SK-N-MC (cell line): ENCODE results near the gene SMTNL1.

Experiments
- DNase-seq: peaks from one replicate; pipeline ENCODE4 v3.0.0-alpha.2; 2011; ENCODE audit warnings: low read depth, low spot score
- H3K27ac ChIP-seq: fragments of 200-600 bp; sonication (generic); 2 replicates; pipeline ENCODE4 v1.5.1; 2016; ENCODE audit warnings: mixed run types
- H3K36me3 ChIP-seq: fragments of 200-600 bp; sonication (generic); 2 replicates; pipeline ENCODE4 v1.6.1; 2017; ENCODE audit warnings: antibody characterized with exemption, low read length, mixed read lengths; ENCODE audit not compliant: insufficient read depth
- H3K4me3 ChIP-seq: fragments of 200-600 bp; sonication (generic); 2 replicates; pipeline ENCODE4 v1.5.1; 2016
- H3K9ac ChIP-seq: fragments of 200-600 bp; sonication (generic); 2 replicates; pipeline ENCODE4 v1.8.0; 2017; ENCODE audit warnings: mixed run types, mixed read lengths; ENCODE audit not compliant: insufficient read length
- H3K9me3 ChIP-seq: fragments of 200-600 bp; sonication (generic); 2 replicates; pipeline ENCODE4 v1.6.1; 2017; ENCODE audit warnings: low read depth, mild to moderate bottlenecking, antibody characterized with exemption, low read length, moderate library complexity, mixed read lengths
- EZH2 ChIP-seq: fragments of 200-600 bp; sonication (generic); IDR thresholded peaks from one replicate; pipeline ENCODE4 v1.6.1; 2017; ENCODE audit warnings: antibody characterized with exemption
- FOXP2 ChIP-seq: optimal IDR thresholded peaks from 2 replicates; pipeline ENCODE3; 2011; ENCODE audit warnings: mild to moderate bottlenecking, moderate library complexity; ENCODE audit not compliant: insufficient read depth; ENCODE audit errors: extremely low read length, control extremely low read depth
- POLR2AphosphoS5 ChIP-seq: IDR thresholded peaks from 2 replicates; pipeline ENCODE4 v1.6.1; 2012; ENCODE audit warnings: mild to moderate bottlenecking, low read depth, low read length, borderline replicate concordance

Gene SMTNL1, protein sequence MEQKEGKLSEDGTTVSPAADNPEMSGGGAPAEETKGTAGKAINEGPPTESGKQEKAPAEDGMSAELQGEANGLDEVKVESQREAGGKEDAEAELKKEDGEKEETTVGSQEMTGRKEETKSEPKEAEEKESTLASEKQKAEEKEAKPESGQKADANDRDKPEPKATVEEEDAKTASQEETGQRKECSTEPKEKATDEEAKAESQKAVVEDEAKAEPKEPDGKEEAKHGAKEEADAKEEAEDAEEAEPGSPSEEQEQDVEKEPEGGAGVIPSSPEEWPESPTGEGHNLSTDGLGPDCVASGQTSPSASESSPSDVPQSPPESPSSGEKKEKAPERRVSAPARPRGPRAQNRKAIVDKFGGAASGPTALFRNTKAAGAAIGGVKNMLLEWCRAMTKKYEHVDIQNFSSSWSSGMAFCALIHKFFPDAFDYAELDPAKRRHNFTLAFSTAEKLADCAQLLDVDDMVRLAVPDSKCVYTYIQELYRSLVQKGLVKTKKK

GRCh38 chr11:57536947-57537619 is at the start of gene SMTNL1:
Gene SMTNL1, plus strand, starts transcription at chr11:57537595. Its CDS starts 5,048 bp downstream, at chr11:57542643.
- no peak for DNase-seq
- no peaks in the 10 kb centered on the region for H3K9me3 ChIP-seq
- no peak within 1 kb of the TSS for H3K9ac ChIP-seq
- no peaks in the 10 kb centered on the region for H3K36me3 ChIP-seq
- no peak within 1 kb of the TSS for H3K27ac ChIP-seq
- H3K4me3 ChIP-seq, result no peak within 1 kb of the TSS
- TF ChIP-seq EZH2 (no peak), FOXP2 (no peak), POLR2AphosphoS5 (no peak)

GRCh38 chr11:57487920-57488659 is 49.3 kb upstream of the SMTNL1 start:
- no peak for TF ChIP-seq FOXP2
- no peak for TF ChIP-seq POLR2AphosphoS5
- no peak for TF ChIP-seq EZH2
- H3K27ac ChIP-seq, result no peak overlapping the region
- H3K9ac ChIP-seq, result no peak overlapping the region

DNA sequence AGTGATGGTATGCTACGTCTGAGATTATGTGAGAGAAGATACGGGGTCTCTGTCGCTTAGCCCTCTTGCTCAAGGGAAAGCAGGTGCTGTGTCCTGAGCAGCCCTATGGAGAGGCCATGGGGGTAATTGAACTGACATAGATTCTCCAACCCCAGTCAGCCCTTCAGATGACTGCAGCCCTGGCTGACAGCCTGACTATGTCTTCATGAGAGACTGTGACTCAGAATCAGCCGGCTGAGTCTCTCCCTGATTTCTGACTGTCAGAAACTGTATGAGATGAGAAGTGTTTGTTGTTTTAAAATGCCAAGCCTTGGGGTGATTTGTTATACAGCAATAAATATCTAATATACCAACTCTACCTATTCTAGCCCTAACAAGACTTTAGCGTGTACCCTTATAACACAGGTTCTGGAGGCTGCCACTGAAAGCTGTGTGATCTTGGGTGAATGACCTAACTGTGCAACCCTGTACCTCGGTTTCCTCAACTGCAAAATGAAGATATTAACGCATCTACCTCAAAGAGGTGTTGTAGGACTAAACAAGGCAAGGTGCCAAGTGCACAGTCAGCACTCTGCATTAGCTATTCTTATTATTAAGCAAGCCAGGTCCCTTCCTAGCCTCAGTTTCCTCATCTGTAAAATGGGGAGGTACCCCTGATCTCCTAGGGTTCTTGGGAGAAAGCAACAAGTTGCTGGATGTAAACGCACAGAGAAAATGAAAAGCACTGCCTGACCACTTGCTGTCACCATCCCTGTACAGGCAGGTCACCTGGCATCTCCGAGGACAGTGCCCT is 46.7 kb upstream of the SMTNL1 start:
- TF ChIP-seq POLR2AphosphoS5 (no peak), FOXP2 (no peak), EZH2 (no peak)
- Histone ChIP-seq H3K9me3 (no peaks in the 10 kb centered on the region), H3K36me3 (peaks cover 8% of the 10 kb centered on the region; the same call in 1 of the 2 replicates), H3K27ac (no peak overlapping the region), H3K9ac (no peak overlapping the region), H3K4me3 (no peak overlapping the region)
- DNase-seq, result no peak

More at GRCh38 chr11:57487920-57488659, 49.3 kb upstream of the SMTNL1 start:
- H3K4me3 ChIP-seq, result no peak overlapping the region
- H3K36me3 ChIP-seq, result peaks cover 8% of the 10 kb centered on the region; the same call in 1 of the 2 replicates
- H3K9me3 ChIP-seq, result no peaks in the 10 kb centered on the region
- no peak for DNase-seq

DNA sequence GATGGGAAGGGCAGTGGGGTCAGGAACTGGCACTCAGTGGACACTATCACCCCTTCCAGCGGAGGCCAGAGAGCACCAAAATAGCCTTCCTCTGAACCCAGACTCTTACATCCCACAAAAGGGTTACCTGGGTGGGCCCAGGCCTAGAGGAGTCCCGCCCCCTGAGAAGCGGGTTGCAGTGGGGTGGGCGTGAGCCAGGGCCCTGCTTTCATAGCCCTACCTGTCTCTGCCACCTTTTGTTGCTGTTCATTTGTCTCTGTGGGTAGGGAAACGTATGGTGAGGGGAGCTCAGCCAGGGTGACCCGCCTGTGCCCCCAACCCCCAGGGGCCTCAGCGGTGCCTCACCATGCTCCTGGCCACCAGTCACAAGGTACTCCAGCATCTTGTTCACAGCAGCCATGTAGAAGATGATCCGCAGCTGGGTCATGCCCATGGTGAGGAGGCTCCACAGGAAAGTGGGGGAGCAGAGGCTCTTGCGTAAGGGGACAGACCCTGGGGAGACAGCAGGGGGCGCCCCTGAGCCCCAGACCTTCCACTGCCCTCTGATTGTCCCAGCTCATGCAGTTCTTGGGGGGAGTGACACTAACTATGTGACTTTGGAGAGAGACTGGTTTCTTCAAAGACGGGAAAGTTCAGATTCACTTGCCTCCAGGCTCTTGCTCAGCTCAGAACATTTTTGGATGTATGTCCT is 45.9 kb upstream of the SMTNL1 start:
- Histone ChIP-seq H3K9me3 (no peaks in the 10 kb centered on the region), H3K4me3 (no peak overlapping the region), H3K36me3 (peaks cover 8% of the 10 kb centered on the region; the same call in 1 of the 2 replicates), H3K9ac (no peak overlapping the region), H3K27ac (no peak overlapping the region)
- no peak for DNase-seq
- TF ChIP-seq EZH2 (no peak), FOXP2 (no peak), POLR2AphosphoS5 (no peak)

DNA sequence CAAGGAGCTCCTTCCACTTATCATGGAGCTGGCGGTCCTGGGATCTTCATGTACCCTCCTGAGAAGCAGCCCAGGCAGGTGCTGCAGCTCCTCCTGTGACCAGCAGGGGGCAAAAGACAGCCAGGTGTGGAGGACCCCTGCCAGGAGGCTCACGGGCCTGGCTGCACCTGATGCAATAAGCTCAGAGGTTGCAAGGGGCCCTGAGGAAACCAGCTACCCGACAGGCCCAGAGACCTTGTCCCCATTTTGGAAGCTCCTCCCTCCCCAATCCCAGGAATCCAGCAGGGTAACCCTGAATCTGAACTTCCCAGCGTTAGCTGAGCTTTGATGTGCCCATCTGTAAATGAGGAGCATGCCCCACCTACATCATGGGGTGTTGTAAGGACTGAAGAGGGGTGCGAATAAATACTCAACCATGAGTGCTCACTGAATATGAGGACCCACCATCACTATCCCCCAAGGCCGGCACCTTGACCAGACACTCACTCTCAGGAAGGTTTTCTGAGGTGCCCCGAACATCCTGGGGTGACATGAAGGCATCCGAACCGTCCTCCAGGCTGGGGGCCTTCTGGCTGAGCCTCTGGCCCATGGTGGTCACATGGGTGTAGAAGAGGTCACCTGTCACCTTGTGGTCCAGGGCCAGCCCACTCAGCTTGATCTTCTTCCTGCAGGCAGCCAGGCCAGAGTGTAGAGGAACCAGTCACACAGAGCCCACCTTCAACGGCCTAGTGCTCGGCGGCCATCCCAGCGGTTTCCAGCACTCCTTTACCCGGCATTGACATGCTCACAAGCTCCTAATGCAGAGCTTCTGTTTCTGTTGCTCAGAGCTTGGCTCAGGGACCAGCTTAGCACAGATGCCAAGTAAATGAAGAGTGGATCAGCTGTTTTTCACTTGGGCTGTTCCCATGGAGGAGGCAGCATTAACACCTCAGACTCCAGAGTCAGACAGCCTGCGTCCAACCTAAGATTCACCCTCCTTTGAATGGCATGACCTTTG is 43.6 kb upstream of the SMTNL1 start:
- Histone ChIP-seq H3K36me3 (peaks cover 8% of the 10 kb centered on the region; the same call in 1 of the 2 replicates), H3K9ac (no peak overlapping the region), H3K27ac (no peak overlapping the region; the same call in 1 of the 2 replicates), H3K9me3 (no peaks in the 10 kb centered on the region), H3K4me3 (no peak overlapping the region)
- no peak for TF ChIP-seq POLR2AphosphoS5
- TF ChIP-seq FOXP2, result no peak
- TF ChIP-seq EZH2, result no peak
- no peak for DNase-seq

DNA sequence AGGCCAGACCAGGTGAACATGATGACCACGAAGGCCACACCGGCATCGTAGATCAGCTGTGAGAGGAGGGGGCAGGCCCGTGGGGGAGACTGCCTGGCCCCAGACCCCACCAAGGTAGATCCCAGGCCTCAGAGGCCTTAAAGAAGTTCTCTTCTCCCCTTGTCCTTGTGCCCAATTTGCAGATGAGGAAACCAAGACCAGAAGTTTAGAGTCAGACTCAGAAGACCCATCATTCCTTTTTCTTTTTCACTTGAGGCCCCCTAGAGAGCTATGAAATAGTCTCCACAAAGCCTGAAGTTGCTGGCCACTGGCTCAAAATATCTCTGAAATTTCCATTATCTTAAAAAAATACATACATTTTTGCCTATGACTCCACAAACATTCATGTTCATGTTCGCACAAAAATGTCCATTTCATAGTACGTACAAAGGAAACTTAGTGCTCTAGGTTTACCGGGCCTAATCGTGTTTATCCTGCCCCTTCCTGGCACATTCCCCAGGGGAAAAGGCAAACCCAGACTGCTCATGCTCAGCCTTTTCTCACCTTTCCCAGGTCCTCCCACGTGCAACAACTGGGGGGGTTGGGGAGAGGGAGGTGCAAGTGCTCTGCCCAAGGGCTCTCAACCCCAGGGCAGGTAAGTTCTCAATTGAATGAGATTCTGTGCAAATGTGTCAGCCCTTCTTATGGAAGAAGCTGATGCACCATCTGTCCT is 41.1 kb upstream of the SMTNL1 start:
- no peak overlapping the region for H3K27ac ChIP-seq

More for the DNA sequence above, 41.1 kb upstream of the SMTNL1 start:
- no peaks in the 10 kb centered on the region for H3K9me3 ChIP-seq
- H3K9ac ChIP-seq, result no peak overlapping the region
- no peak overlapping the region for H3K4me3 ChIP-seq
- DNase-seq, result no peak
- no peak for TF ChIP-seq EZH2
- no peak for TF ChIP-seq FOXP2
- TF ChIP-seq POLR2AphosphoS5, result no peak
- peaks cover 22% of the 10 kb centered on the region; the same call in 1 of the 2 replicates for H3K36me3 ChIP-seq
